ENCODE data around the gene PKP1.

DNA sequence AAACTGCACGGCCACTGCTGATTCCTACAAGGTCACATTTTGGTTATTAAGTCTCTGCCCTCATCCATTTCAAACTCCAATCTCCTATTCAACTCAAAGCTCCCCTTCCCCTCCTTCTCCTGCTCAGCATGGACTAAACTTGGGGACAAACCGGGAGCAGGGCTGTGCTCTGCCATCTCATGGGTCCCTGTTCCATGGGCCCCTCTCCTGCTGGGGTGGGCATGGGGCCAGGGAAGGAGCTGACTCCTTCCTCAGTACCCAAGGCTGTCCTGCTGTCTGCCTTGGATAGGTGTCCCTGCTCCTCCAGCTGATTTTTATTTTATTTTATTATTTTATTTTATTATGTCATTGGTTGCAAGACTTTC is 67.0 kb downstream of the PKP1 start:
- TF ChIP-seq FOS (IDR thresholded peaks at IDR 0.05; ENCODE audit: borderline replicate concordance, insufficient read depth, low read length): no peak
- TF ChIP-seq, protein P1, sequence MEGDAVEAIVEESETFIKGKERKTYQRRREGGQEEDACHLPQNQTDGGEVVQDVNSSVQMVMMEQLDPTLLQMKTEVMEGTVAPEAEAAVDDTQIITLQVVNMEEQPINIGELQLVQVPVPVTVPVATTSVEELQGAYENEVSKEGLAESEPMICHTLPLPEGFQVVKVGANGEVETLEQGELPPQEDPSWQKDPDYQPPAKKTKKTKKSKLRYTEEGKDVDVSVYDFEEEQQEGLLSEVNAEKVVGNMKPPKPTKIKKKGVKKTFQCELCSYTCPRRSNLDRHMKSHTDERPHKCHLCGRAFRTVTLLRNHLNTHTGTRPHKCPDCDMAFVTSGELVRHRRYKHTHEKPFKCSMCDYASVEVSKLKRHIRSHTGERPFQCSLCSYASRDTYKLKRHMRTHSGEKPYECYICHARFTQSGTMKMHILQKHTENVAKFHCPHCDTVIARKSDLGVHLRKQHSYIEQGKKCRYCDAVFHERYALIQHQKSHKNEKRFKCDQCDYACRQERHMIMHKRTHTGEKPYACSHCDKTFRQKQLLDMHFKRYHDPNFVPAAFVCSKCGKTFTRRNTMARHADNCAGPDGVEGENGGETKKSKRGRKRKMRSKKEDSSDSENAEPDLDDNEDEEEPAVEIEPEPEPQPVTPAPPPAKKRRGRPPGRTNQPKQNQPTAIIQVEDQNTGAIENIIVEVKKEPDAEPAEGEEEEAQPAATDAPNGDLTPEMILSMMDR (IDR thresholded peaks at IDR 0.05; ENCODE audit: extremely low read depth in 1 of 2, insufficient read depth in 1 of 2, low read depth in 1 of 2, low read length in 2 of 2): no peak
